K562 (cell line): ENCODE data around the gene ZFYVE27. TPM values are rescaled to one million over a fixed set of nuclear protein-coding genes. Genes with fewer than 3 reads are reported as not detected.

Experiments
- AFF1 ChIP-seq, 2 experiments: fragments of 450-650 bp; IDR thresholded peaks; 2 replicates each; pipeline ENCODE4 v1.6.1; 2018; ENCODE audit warnings: mild to moderate bottlenecking in 2 of 2, low read depth in 1 of 2; ENCODE audit not compliant: partially characterized antibody in 2 of 2
- BMI1 ChIP-seq: fragments of 150-350 bp; IDR thresholded peaks from 2 replicates; pipeline ENCODE4 v1.6.1; 2014; ENCODE audit warnings: low read length
- CLOCK ChIP-seq: fragments of 250-450 bp; sonication (Bioruptor Pico); IDR thresholded peaks from 2 replicates; pipeline ENCODE4 v1.4.0; 2020; ENCODE audit warnings: mild to moderate bottlenecking, moderate library complexity, borderline replicate concordance
- CTCF ChIP-seq, 3 experiments: IDR thresholded peaks in 2 of 3; conservative IDR thresholded peaks in 1 of 3; 2 replicates each; pipeline ENCODE4 v1.5.1; 2011 to 2012; ENCODE audit warnings: low read length in 3 of 3, mild to moderate bottlenecking in 3 of 3, control low read depth in 2 of 3, improper control_type of control experiment in 1 of 3, inconsistent platforms in 1 of 3, low read depth in 1 of 3, mixed read lengths in 1 of 3, moderate library complexity in 1 of 3; ENCODE audit not compliant: insufficient read depth in 2 of 3
- DLX4 ChIP-seq: fragments of 250-450 bp; sonication (Bioruptor Pico); IDR thresholded peaks from 2 replicates; pipeline ENCODE4 v1.6.1; 2021; ENCODE audit warnings: mild to moderate bottlenecking
- E4F1 ChIP-seq: fragments of 250-450 bp; sonication (Bioruptor Pico); IDR thresholded peaks from 2 replicates; pipeline ENCODE4 v1.5.0; 2021; ENCODE audit warnings: mild to moderate bottlenecking, borderline replicate concordance
- HDAC3 ChIP-seq: fragments of 450-650 bp; IDR thresholded peaks from 2 replicates; pipeline ENCODE4 v1.6.1; 2018; ENCODE audit warnings: borderline replicate concordance, mild to moderate bottlenecking, moderate library complexity; ENCODE audit not compliant: partially characterized antibody
- ILF3 ChIP-seq: fragments of 450-650 bp; IDR thresholded peaks from 2 replicates; pipeline ENCODE4 v1.6.1; 2018; ENCODE audit warnings: antibody characterized with exemption, mild to moderate bottlenecking, moderate library complexity, borderline replicate concordance
- RBM15 ChIP-seq: fragments of 200-400 bp; formaldehyde crosslinking; IDR thresholded peaks from 2 replicates; pipeline ENCODE4 v1.6.1; 2018; ENCODE audit warnings: mild to moderate bottlenecking, low read length, moderate library complexity; ENCODE audit not compliant: insufficient read depth
- SMARCE1 ChIP-seq: fragments of 450-650 bp; IDR thresholded peaks from 2 replicates; pipeline ENCODE4 v1.7.1; 2016; ENCODE audit warnings: mild to moderate bottlenecking
- USF1 ChIP-seq: sonication (generic); formaldehyde crosslinking; IDR thresholded peaks from 2 replicates; pipeline ENCODE4 v1.9.0; 2022; ENCODE audit warnings: mild to moderate bottlenecking, missing genetic modification reagents
- XRCC5 ChIP-seq: fragments of 200-400 bp; formaldehyde crosslinking; IDR thresholded peaks from 2 replicates; pipeline ENCODE4 v1.6.1; 2017; ENCODE audit warnings: low read depth, mild to moderate bottlenecking, low read length
- ZNF197 ChIP-seq: fragments of 200-800 bp; sonication (Bioruptor generic); IDR thresholded peaks from 2 replicates; pipeline ENCODE4 v1.6.1; 2016; ENCODE audit warnings: low read depth, missing genetic modification characterization, missing compliant biosample characterization
- ZNF282 ChIP-seq: sonication (generic); formaldehyde crosslinking; IDR thresholded peaks from 2 replicates; pipeline ENCODE4 v1.8.1; 2023; ENCODE audit warnings: missing genetic modification reagents
- polyA plus RNA-seq, 8 experiments: library from polyadenylated mRNA; depleted of rRNA in 4 of 8; stranded (reverse) in 5 of 8; unstranded in 3 of 8; fragments of >200 nt; fragmentation: Nextera tagmentation in 2 of 8; fragmentation: Illumina TruSeq in 1 of 8; extraction: Ambion mirVana in 2 of 8; extraction: Trizol in 1 of 8; gene quantifications; 2 replicates each; pipeline versions ENCODE4 v1.2.1 to v1.2.3, GENCODE V29; 2011 to 2014; ENCODE audit warnings: inconsistent platforms in 1 of 8, missing spikeins in 1 of 8
- total RNA-seq, 7 experiments: library from RNA; depleted of rRNA in 6 of 7; stranded (reverse); fragments of >200 nt in 6 of 7; fragmentation: Illumina TruSeq in 2 of 7; extraction: Trizol in 2 of 7; gene quantifications; 2 replicates each; pipeline versions ENCODE4 v1.2.1 to v1.2.3, GENCODE V29; 2011 to 2021; ENCODE audit warnings: low replicate concordance in 1 of 7

Gene ZFYVE27
- total and polyA plus RNA-seq, 9 of the 15 experiments (the other 6 are each of a cell fraction or from before 2014, with no cell fraction given): 0.81 to 21.9 (median 15.3) TPM

GRCh38 chr10:97713826-97714400, 23.0 kb upstream of the ZFYVE27 start (continued):
- peak in 2 of 3 experiments; percentile 17 to 19; a peak in 1 of 6 replicates for TF ChIP-seq CTCF (IDR thresholded peaks at IDR 0.05 in 2 of 3, conservative IDR thresholded peaks at IDR 0.05 in 1 of 3; ENCODE audit: insufficient read depth in 2 of 3, low read depth in 1 of 3, low read length in 3 of 3)
- TF ChIP-seq DLX4: no peak
- TF ChIP-seq E4F1 (CRISPR knock-in tag): no peak
- TF ChIP-seq ILF3: no peak
- no peak for TF ChIP-seq AFF1 (IDR thresholded peaks at IDR 0.05; ENCODE audit: low read depth in 1 of 2, partially characterized antibody in 2 of 2)
- peak; percentile 85; the same call in 1 of the 2 replicates for TF ChIP-seq ZNF282 (CRISPR knock-in tag)
- TF ChIP-seq CLOCK (CRISPR knock-in tag): no peak
- TF ChIP-seq RBM15: no peak
- TF ChIP-seq HDAC3: no peak
- no peak for TF ChIP-seq ZNF197 (CRISPR knock-in tag)
- no peak for TF ChIP-seq BMI1
- no peak for TF ChIP-seq SMARCE1
- TF ChIP-seq XRCC5: no peak
- TF ChIP-seq USF1 (CRISPR knock-in tag): no peak
